H9 (cell line): ENCODE measurements around the gene CCZ1. TPM values are rescaled to one million over a fixed set of nuclear protein-coding genes. Genes with fewer than 3 reads are reported as not detected.
"Not testable (repeated sequence)": the region's sequence is repeated elsewhere in the genome, so short reads cannot be mapped to it uniquely, and the experiment has no call there.

Experiments used
- DNase-seq: peaks from one replicate; pipeline ENCODE4 v3.0.0-alpha.2; 2017
- H2AFZ ChIP-seq: one replicate; pipeline ENCODE4 v1.6.1; 2013; ENCODE audit warnings: mild to moderate bottlenecking, low read length, control low read depth, moderate library complexity
- H2AK5ac ChIP-seq: 2 replicates; pipeline ENCODE4 v1.6.1; 2013; ENCODE audit warnings: low read length, control low read depth, mixed read lengths; ENCODE audit not compliant: insufficient read length
- H2BK120ac ChIP-seq: one replicate; pipeline ENCODE4 v1.6.1; 2013; ENCODE audit warnings: low read depth, mild to moderate bottlenecking, low read length, control low read depth, inconsistent platforms; ENCODE audit not compliant: poor library complexity, severe bottlenecking
- H2BK12ac ChIP-seq: 2 replicates; pipeline ENCODE4 v1.6.1; 2013; ENCODE audit warnings: low read length, control low read depth, mixed read lengths, low read depth; ENCODE audit not compliant: insufficient read length
- H2BK15ac ChIP-seq: 2 replicates; pipeline ENCODE4 v1.6.1; 2013; ENCODE audit warnings: low read depth, low read length, control low read depth
- H2BK20ac ChIP-seq: one replicate; pipeline ENCODE4 v1.6.1; 2013; ENCODE audit warnings: low read depth, mild to moderate bottlenecking, low read length, control low read depth, inconsistent platforms; ENCODE audit not compliant: poor library complexity, severe bottlenecking
- H2BK5ac ChIP-seq: 2 replicates; pipeline ENCODE4 v1.6.1; 2013; ENCODE audit warnings: low read length, control low read depth, mixed read lengths; ENCODE audit not compliant: insufficient read length
- H3K14ac ChIP-seq: 2 replicates; pipeline ENCODE4 v1.6.1; 2013; ENCODE audit warnings: low read length, control low read depth; ENCODE audit not compliant: insufficient read depth
- H3K18ac ChIP-seq: 2 replicates; pipeline ENCODE4 v1.6.1; 2013; ENCODE audit warnings: low read depth, mild to moderate bottlenecking, mixed read lengths, low read length, control low read depth; ENCODE audit not compliant: insufficient read length
- H3K23ac ChIP-seq: 2 replicates; pipeline ENCODE4 v1.6.1; 2013; ENCODE audit warnings: low read length, control low read depth, mixed read lengths, low read depth; ENCODE audit not compliant: insufficient read length
- H3K23me2 ChIP-seq: 2 replicates; pipeline ENCODE4 v1.6.1; 2013; ENCODE audit warnings: low read depth, mild to moderate bottlenecking, mixed read lengths, low read length, control low read depth; ENCODE audit not compliant: insufficient read length, poor library complexity, severe bottlenecking
- H3K27ac ChIP-seq: 2 replicates; pipeline ENCODE4 v1.5.1; 2013; ENCODE audit warnings: low read length, control low read depth, mixed read lengths, low read depth; ENCODE audit not compliant: insufficient read length
- H3K27me3 ChIP-seq: 2 replicates; pipeline ENCODE4 v1.6.1; 2013; ENCODE audit warnings: low read length, control low read depth, inconsistent platforms; ENCODE audit not compliant: insufficient read depth
- H3K4ac ChIP-seq: 2 replicates; pipeline ENCODE4 v1.6.1; 2013; ENCODE audit warnings: low read depth, mild to moderate bottlenecking, control low read depth, inconsistent platforms, low read length, moderate library complexity
- H3K4me1 ChIP-seq: 2 replicates; pipeline ENCODE4 v1.6.1; 2013; ENCODE audit warnings: low read length, control low read depth, inconsistent platforms; ENCODE audit not compliant: insufficient read depth
- H3K4me2 ChIP-seq: 2 replicates; pipeline ENCODE4 v1.6.1; 2013; ENCODE audit warnings: low read length, control low read depth, mixed read lengths; ENCODE audit not compliant: insufficient read length, insufficient read depth
- H3K56ac ChIP-seq: 2 replicates; pipeline ENCODE4 v1.6.1; 2013; ENCODE audit warnings: low read depth, mild to moderate bottlenecking, mixed read lengths, low read length, control low read depth; ENCODE audit not compliant: insufficient read length
- H3K79me1 ChIP-seq: 2 replicates; pipeline ENCODE4 v1.6.1; 2013; ENCODE audit warnings: low read depth, mild to moderate bottlenecking, moderate library complexity, low read length, control low read depth, inconsistent platforms; ENCODE audit not compliant: insufficient read depth, poor library complexity, severe bottlenecking
- H3K79me2 ChIP-seq: 2 replicates; pipeline ENCODE4 v1.6.1; 2013; ENCODE audit warnings: low read length, control low read depth, inconsistent platforms; ENCODE audit not compliant: insufficient read depth
- H3K9ac ChIP-seq: 2 replicates; pipeline ENCODE4 v1.6.1; 2013; ENCODE audit warnings: low read length, control low read depth, mixed read lengths; ENCODE audit not compliant: insufficient read length; ENCODE audit errors: extremely low read depth
- H3K9me3 ChIP-seq: one replicate; pipeline ENCODE4 v1.6.1; 2013; ENCODE audit warnings: low read depth, low read length, inconsistent platforms; ENCODE audit not compliant: control insufficient read depth
- H3T11ph ChIP-seq: one replicate; pipeline ENCODE4 v1.6.1; 2013; ENCODE audit warnings: mild to moderate bottlenecking, low read length, control low read depth, inconsistent platforms
- H4K20me1 ChIP-seq: one replicate; pipeline ENCODE4 v1.6.1; 2013; ENCODE audit not compliant: control insufficient read depth, insufficient read length, insufficient read depth
- H4K5ac ChIP-seq: 2 replicates; pipeline ENCODE4 v1.6.1; 2013; ENCODE audit warnings: low read depth, mild to moderate bottlenecking, mixed read lengths, low read length, control low read depth; ENCODE audit not compliant: insufficient read length
- H4K8ac ChIP-seq: replicated peaks from 2 replicates; pipeline ENCODE4 v1.6.1; 2013; ENCODE audit warnings: low read length, control low read depth, mixed read lengths, low read depth; ENCODE audit not compliant: insufficient read length
- H4K91ac ChIP-seq: 2 replicates; pipeline ENCODE4 v1.6.1; 2013; ENCODE audit warnings: low read depth, mild to moderate bottlenecking, moderate library complexity, mixed read lengths, low read length, control low read depth; ENCODE audit not compliant: insufficient read length
- H3K27ac Mint-ChIP-seq, 3 experiments: 2 replicates in 2 of 3; 3 replicates in 1 of 3; pipeline ENCODE4 v1.8.0; 2020 to 2021; ENCODE audit warnings: mixed read lengths in 3 of 3, mild to moderate bottlenecking in 1 of 3, moderate library complexity in 1 of 3
- H3K27me3 Mint-ChIP-seq: 2 replicates; pipeline ENCODE4 v1.8.0; 2021; ENCODE audit warnings: low read depth, mild to moderate bottlenecking, moderate library complexity, mixed read lengths
- H3K36me3 Mint-ChIP-seq, 3 experiments: 2 replicates in 2 of 3; 3 replicates in 1 of 3; pipeline ENCODE4 v1.8.0; 2020 to 2021; ENCODE audit warnings: low read depth in 3 of 3, mixed read lengths in 3 of 3; ENCODE audit not compliant: insufficient read depth in 1 of 3
- H3K4me1 Mint-ChIP-seq, 2 experiments: 2 replicates each; pipeline ENCODE4 v1.8.0; 2020; ENCODE audit warnings: mixed read lengths in 2 of 2
- H3K4me3 Mint-ChIP-seq, 2 experiments: 2 replicates in 1 of 2; 3 replicates in 1 of 2; pipeline ENCODE4 v1.8.0; 2020 to 2021; ENCODE audit warnings: mild to moderate bottlenecking in 2 of 2, mixed read lengths in 2 of 2, moderate library complexity in 1 of 2
- H3K9me3 Mint-ChIP-seq, 2 experiments: 2 replicates in 1 of 2; 3 replicates in 1 of 2; pipeline ENCODE4 v1.8.0; 2020; ENCODE audit warnings: mild to moderate bottlenecking in 2 of 2, mixed read lengths in 2 of 2, moderate library complexity in 1 of 2
- WGBS: extraction: QIAGEN DNeasy Blood & Tissue Kit; methylation state at CpG from one replicate; pipeline ENCODE4 v1.1.7; 2013; ENCODE audit warnings: missing lambda C conversion rate, low lambda C conversion rate, mixed read lengths; ENCODE audit not compliant: insufficient read length; ENCODE audit errors: extremely low coverage; 5-methylcytosine and 5-hydroxymethylcytosine counted together
- total RNA-seq: library from RNA; stranded (reverse); gene quantifications from 2 replicates; pipeline ENCODE4 v1.2.1, GENCODE V29; 2021

Gene CCZ1
- total RNA-seq, 1 experiment from 2014 or later: 139 TPM

GRCh38 chr7:5963810-5964209 lies 65.3 kb downstream of the CCZ1 start:
- not testable (repeated sequence) for H3K4me1 Mint-ChIP-seq, H4K91ac ChIP-seq, H3K4me3 Mint-ChIP-seq, H3K23me2 ChIP-seq, H2BK12ac ChIP-seq, H3K79me1 ChIP-seq, DNase-seq, H4K20me1 ChIP-seq, H2BK5ac ChIP-seq, H4K8ac ChIP-seq, H3K4ac ChIP-seq, H2BK15ac ChIP-seq, H3K79me2 ChIP-seq, H2BK20ac ChIP-seq, H2BK120ac ChIP-seq, H3K56ac ChIP-seq, H2AK5ac ChIP-seq, H3K9ac ChIP-seq, H3K23ac ChIP-seq, H3K36me3 Mint-ChIP-seq, H3K27ac Mint-ChIP-seq, H3K27me3 ChIP-seq, H3K18ac ChIP-seq, H3K4me2 ChIP-seq, H3K9me3 Mint-ChIP-seq, H3K4me1 ChIP-seq, H3K27me3 Mint-ChIP-seq, H3K14ac ChIP-seq, H4K5ac ChIP-seq, H3T11ph ChIP-seq, H3K27ac ChIP-seq, H2AFZ ChIP-seq, H3K9me3 ChIP-seq
- no CpG with 5 or more reads among the region's 7 CpGs for WGBS

- not testable (repeated sequence) for H3K9ac ChIP-seq, H3T11ph ChIP-seq, H4K91ac ChIP-seq, H4K8ac ChIP-seq, H3K4me3 Mint-ChIP-seq, H3K23ac ChIP-seq, H4K5ac ChIP-seq, H2BK120ac ChIP-seq, H3K14ac ChIP-seq, H3K56ac ChIP-seq, H3K36me3 Mint-ChIP-seq, H3K18ac ChIP-seq, H3K9me3 ChIP-seq, H3K4ac ChIP-seq, H4K20me1 ChIP-seq, H3K27me3 Mint-ChIP-seq, H3K23me2 ChIP-seq, H2BK5ac ChIP-seq, H2BK12ac ChIP-seq, H3K4me2 ChIP-seq, H2BK20ac ChIP-seq, H3K4me1 Mint-ChIP-seq, H2AFZ ChIP-seq, H3K79me2 ChIP-seq, H2AK5ac ChIP-seq, H3K27ac ChIP-seq, H3K27ac Mint-ChIP-seq, H3K4me1 ChIP-seq, H2BK15ac ChIP-seq, H3K9me3 Mint-ChIP-seq, H3K27me3 ChIP-seq, H3K79me1 ChIP-seq
- peak; percentile 43 for DNase-seq
- no CpG with 5 or more reads among the region's 43 CpGs for WGBS
Observed at GRCh38 chr7:5970347-5970911, 71.9 kb downstream of the CCZ1 start, which contains the start of gene RSPH10B. TSS of gene RSPH10B (minus strand) at chr7:5970689. CDS start at chr7:5967116, 3,573 bp downstream.
